Renal cortex interstitium (tissue), 15 donors: Measurements from ENCODE around the gene DEFB114. TPM values are rescaled to one million over a fixed set of nuclear protein-coding genes. Genes with fewer than 3 reads are reported as not detected.

Experiments used
- DNase-seq, 11 donors: peaks; one replicate each; pipeline ENCODE4 v3.0.0-alpha.2; 2013; ENCODE audit warnings: low read depth in 9 of 11, low spot score in 4 of 11; ENCODE audit errors: extremely low read depth in 1 of 11
- long read RNA-seq, 16 experiments: transcript quantifications; one replicate each; lab custom pipeline, GENCODE V29; 2026
- polyA plus RNA-seq, 3 donors: library from polyadenylated mRNA; unstranded; fragments of 120-200 nt; gene quantifications; one replicate each; pipeline ENCODE4 v1.2.1, GENCODE V29; 2013; ENCODE audit not compliant: insufficient read length in 3 of 3

DEFB114 gene
- not detected for polyA plus RNA-seq
- long read RNA-seq, donor 1: 0 reads
- long read RNA-seq, donor 2: 0 reads
- long read RNA-seq, donor 3: 0 reads
- long read RNA-seq, donor 4: 0 reads
- long read RNA-seq, donor 5: 0 reads
- long read RNA-seq, donor 6: 0 reads
- long read RNA-seq, donor 7: 0 reads
- long read RNA-seq, donor 8: 0 reads
- long read RNA-seq, donor 9: 0 reads
- long read RNA-seq, donor 10: 0 reads
- long read RNA-seq, donor 11: 0 reads
- long read RNA-seq, donor 12: 0 reads
- long read RNA-seq, donor 13: 0 reads
- long read RNA-seq, donor 14: 0 reads
- long read RNA-seq, donor 15: 0 reads
- long read RNA-seq, donor 16: 0 reads

GRCh38 chr6:49964064-49964463 is at the start of gene DEFB114:
Gene DEFB114, minus strand, starts transcription at chr6:49964164. Its CDS starts 59 bp downstream, at chr6:49964105.
- DNase-seq: no peak

GRCh38 chr6:50007819-50008218 is 43.9 kb upstream of the DEFB114 start:
- no peak for DNase-seq

- no peak for DNase-seq
These were observed 39.2 kb upstream of the DEFB114 start for GRCh38 chr6:50003139-50003538.

GRCh38 chr6:49995278-49995677 is 31.3 kb upstream of the DEFB114 start:
- DNase-seq: no peak

- no peak for DNase-seq
These were observed 24.9 kb upstream of the DEFB114 start for GRCh38 chr6:49988900-49989299.

GRCh38 chr6:49987749-49988148 is 23.8 kb upstream of the DEFB114 start:
- no peak for DNase-seq

- DNase-seq: no peak
These were observed 22.6 kb upstream of the DEFB114 start for GRCh38 chr6:49986551-49986950.

GRCh38 chr6:49982046-49982445 is 18.1 kb upstream of the DEFB114 start:
- no peak for DNase-seq

- DNase-seq: no peak
These were observed 16.9 kb upstream of the DEFB114 start for GRCh38 chr6:49980898-49981297.

GRCh38 chr6:49979584-49979983 is 15.6 kb upstream of the DEFB114 start:
- DNase-seq: no peak

- no peak for DNase-seq
These were observed 14.6 kb upstream of the DEFB114 start for GRCh38 chr6:49978332-49979226.

GRCh38 chr6:49969605-49970004 is 5.6 kb upstream of the DEFB114 start, which contains the start of gene DEFB113:
Gene DEFB113, minus strand, starts transcription at chr6:49969625. Its CDS starts 0 bp downstream, at chr6:49969625.
- no peak for DNase-seq

GRCh38 chr6:49966823-49967222 is 2.9 kb upstream of the DEFB114 start:
- no peak for DNase-seq

GRCh38 chr6:49966334-49966733 is 2.4 kb upstream of the DEFB114 start:
- no peak for DNase-seq

- no peak for DNase-seq
These were observed 5.8 kb downstream of the DEFB114 start for GRCh38 chr6:49958180-49958579.

GRCh38 chr6:49955847-49956246 is 8.1 kb downstream of the DEFB114 start:
- no peak for DNase-seq

GRCh38 chr6:49951926-49952325 is 12.0 kb downstream of the DEFB114 start:
- DNase-seq: no peak

GRCh38 chr6:49950415-49950751 is 13.6 kb downstream of the DEFB114 start:
- no peak for DNase-seq

GRCh38 chr6:49949062-49949461 is 14.9 kb downstream of the DEFB114 start:
- DNase-seq: no peak

GRCh38 chr6:49946835-49947234 is 17.1 kb downstream of the DEFB114 start:
- DNase-seq: no peak
